CD14-positive monocyte (primary cell): ENCODE measurements around the gene KRTAP1-3. TPM values are rescaled to one million over a fixed set of nuclear protein-coding genes. Genes with fewer than 3 reads are reported as not detected.
"Not testable (repeated sequence)": the region's sequence is repeated elsewhere in the genome, so short reads cannot be mapped to it uniquely, and the experiment has no call there.

Source experiments
- DNase-seq, 3 donors: peaks; one replicate each; pipeline ENCODE4 v3.0.0-alpha.2; 2011 to 2022
- H2AFZ ChIP-seq: 2 replicates; pipeline ENCODE4 v1.6.0; 2012; ENCODE audit warnings: mild to moderate bottlenecking, low read depth, low read length, inconsistent platforms; ENCODE audit not compliant: insufficient read depth, poor library complexity, severe bottlenecking
- H3K27ac ChIP-seq, 2 donors: 1 replicate in 1 of 2; 2 replicates in 1 of 2; pipeline ENCODE4 v1.5.1; 2012 to 2013; ENCODE audit warnings: low read length in 2 of 2, control low read depth in 1 of 2, inconsistent platforms in 1 of 2, low read depth in 1 of 2, mild to moderate bottlenecking in 1 of 2
- H3K27me3 ChIP-seq, 2 donors: one replicate each; pipeline versions ENCODE4 v1.6.0 to v1.6.1; 2011 to 2013; ENCODE audit warnings: low read length in 2 of 2; ENCODE audit not compliant: control insufficient read depth in 2 of 2, insufficient read depth in 2 of 2
- H3K36me3 ChIP-seq, 2 donors: replicated peaks in 1 of 2; 1 replicate in 1 of 2; 2 replicates in 1 of 2; pipeline versions ENCODE4 v1.5.1 to v1.6.1; 2012 to 2013; ENCODE audit warnings: low read length in 2 of 2, control low read depth in 1 of 2, inconsistent platforms in 1 of 2, mild to moderate bottlenecking in 1 of 2; ENCODE audit not compliant: insufficient read depth in 2 of 2, control insufficient read depth in 1 of 2
- H3K4me1 ChIP-seq, 2 donors: 1 replicate in 1 of 2; 2 replicates in 1 of 2; pipeline versions ENCODE4 v1.5.1 to v1.6.1; 2012 to 2013; ENCODE audit warnings: low read length in 2 of 2, control low read depth in 1 of 2, inconsistent platforms in 1 of 2, mild to moderate bottlenecking in 1 of 2, moderate library complexity in 1 of 2; ENCODE audit not compliant: insufficient read depth in 2 of 2, control insufficient read depth in 1 of 2
- H3K4me2 ChIP-seq: replicated peaks from 2 replicates; pipeline ENCODE3; 2012; ENCODE audit warnings: low read length, moderate library complexity, mild to moderate bottlenecking; ENCODE audit not compliant: poor library complexity, severe bottlenecking; ENCODE audit errors: extremely low read depth
- H3K4me3 ChIP-seq, 3 experiments: fragments of 200-600 bp in 1 of 3; sonication (generic) in 1 of 3; replicated peaks in 1 of 3; 1 replicate in 2 of 3; 2 replicates in 1 of 3; pipeline ENCODE4 v1.5.1; 2011 to 2013; ENCODE audit warnings: low read length in 3 of 3, mild to moderate bottlenecking in 3 of 3, control low read depth in 2 of 3, low read depth in 2 of 3, inconsistent platforms in 1 of 3, moderate library complexity in 1 of 3
- H3K79me2 ChIP-seq: 2 replicates; pipeline ENCODE4 v1.6.0; 2012; ENCODE audit warnings: mild to moderate bottlenecking, control low read depth, inconsistent platforms, low read length, moderate library complexity; ENCODE audit not compliant: insufficient read depth
- H3K9ac ChIP-seq: 2 replicates; pipeline ENCODE4 v1.6.0; 2017; ENCODE audit warnings: low read length, mild to moderate bottlenecking; ENCODE audit not compliant: insufficient read depth, poor library complexity, severe bottlenecking
- H3K9me3 ChIP-seq, 2 donors: replicated peaks in 1 of 2; 1 replicate in 1 of 2; 2 replicates in 1 of 2; pipeline versions ENCODE4 v1.5.1 to v1.6.1; 2012 to 2013; ENCODE audit warnings: low read length in 2 of 2, control low read depth in 1 of 2; ENCODE audit not compliant: control insufficient read depth in 1 of 2, insufficient read depth in 1 of 2
- H4K20me1 ChIP-seq: 2 replicates; pipeline ENCODE4 v1.6.0; 2012; ENCODE audit warnings: mild to moderate bottlenecking, low read length, control low read depth, moderate library complexity; ENCODE audit not compliant: insufficient read depth
- H3K27ac Mint-ChIP-seq, 7 donors: one replicate each; pipeline ENCODE4 v1.8.0; 2020; ENCODE audit warnings: mild to moderate bottlenecking in 7 of 7, mixed read lengths in 7 of 7, moderate library complexity in 6 of 7, inconsistent platforms in 2 of 7
- H3K27me3 Mint-ChIP-seq, 3 donors: one replicate each; pipeline ENCODE4 v1.8.0; 2021 to 2022; ENCODE audit warnings: low read depth in 3 of 3, mild to moderate bottlenecking in 3 of 3, mixed read lengths in 3 of 3, moderate library complexity in 3 of 3, inconsistent platforms in 1 of 3
- H3K36me3 Mint-ChIP-seq, 2 donors: one replicate each; pipeline ENCODE4 v1.8.0; 2020; ENCODE audit warnings: mixed read lengths in 2 of 2, inconsistent platforms in 1 of 2, mild to moderate bottlenecking in 1 of 2
- H3K4me1 Mint-ChIP-seq: one replicate; pipeline ENCODE4 v1.8.0; 2020; ENCODE audit warnings: mild to moderate bottlenecking, mixed read lengths
- H3K4me3 Mint-ChIP-seq, 2 donors: one replicate each; pipeline ENCODE4 v1.8.0; 2020; ENCODE audit warnings: mild to moderate bottlenecking in 2 of 2, mixed read lengths in 2 of 2, moderate library complexity in 1 of 2
- H3K9me3 Mint-ChIP-seq, 7 donors: one replicate each; pipeline ENCODE4 v1.8.0; 2020 to 2022; ENCODE audit warnings: mixed read lengths in 7 of 7, mild to moderate bottlenecking in 6 of 7, moderate library complexity in 6 of 7, inconsistent platforms in 2 of 7
- WGBS: methylation state at CpG from one replicate; pipeline ENCODE4 v1.1.5; 2013; ENCODE audit warnings: missing lambda C conversion rate; ENCODE audit not compliant: insufficient coverage; 5-methylcytosine and 5-hydroxymethylcytosine counted together
- intact Hi-C, 2 donors: fragments of 100-400 bp; cut with micrococcal nuclease; formaldehyde crosslinking; loops; one replicate each; pipeline versions ENCODE4 v1.15.0 to v1.15.1; 2023
- polyA plus RNA-seq, 3 donors: library from polyadenylated mRNA; depleted of rRNA in 1 of 3; unstranded in 2 of 3; stranded (reverse) in 1 of 3; fragments of 300-500 nt in 2 of 3; fragments of >200 nt in 1 of 3; fragmentation: Illumina TruSeq in 2 of 3; gene quantifications; 1 replicate in 2 of 3; 2 replicates in 1 of 3; pipeline ENCODE4 v1.2.3, GENCODE V29; 2012 to 2021
- TF ChIP-seq, protein P1 (sequence below): fragments of 200-600 bp; IDR thresholded peaks from one replicate; pipeline ENCODE4 v1.8.0; 2022; ENCODE audit warnings: antibody characterized with exemption, mild to moderate bottlenecking

KRTAP1-3 gene
- polyA plus RNA-seq, 3 donors = not detected

- peaks cover 13 to 30% (median 20%) of the 10 kb centered on the region in 3 donors for H3K27me3 Mint-ChIP-seq
- WGBS = 100% methylated on average over 1 of the region's 1 CpG
- DNase-seq = no peak
Observed at GRCh38 chr17:41061964-41062363, 27.3 kb upstream of the KRTAP1-3 start.

DNA sequence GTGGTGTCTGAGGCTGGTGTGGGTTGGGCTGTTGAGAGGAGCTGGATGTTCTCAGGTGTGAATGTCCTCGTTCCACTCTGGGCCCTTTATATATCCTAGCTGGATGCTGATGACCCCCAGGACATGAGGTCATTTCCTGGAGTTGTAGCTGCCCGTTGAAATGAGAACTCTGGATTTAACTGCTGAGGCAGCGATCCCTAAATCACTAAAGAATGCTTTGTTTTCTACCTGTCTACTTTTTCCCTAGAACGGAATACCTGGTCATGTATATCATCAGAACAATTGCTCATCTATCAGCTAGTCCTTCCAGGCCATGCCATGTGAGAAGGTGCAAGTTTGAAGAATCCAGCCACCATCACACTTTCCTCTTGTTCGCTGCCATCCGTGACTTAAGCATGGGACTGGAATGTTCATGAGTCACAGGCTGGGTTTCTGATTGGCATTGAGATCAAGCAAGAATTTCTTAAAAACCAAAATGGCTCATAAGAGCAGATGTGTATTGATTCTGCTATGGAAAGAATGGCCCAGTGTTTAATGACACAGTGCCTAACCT lies 25.5 kb upstream of the KRTAP1-3 start, which contains the start of gene KRTAP2-3:
Gene KRTAP2-3, minus strand, starts transcription at position 63 of the 553 bp plus-strand sequence. CDS start 64 bp downstream, outside the sequence.
- H3K4me3 ChIP-seq = no peak within 1 kb of the TSS
- 100% methylated on average over 2 of the region's 6 CpGs for WGBS
- intact Hi-C loops = no loop called here
- DNase-seq = no peak
- H3K36me3 ChIP-seq = no peaks in the 10 kb centered on the region
- H3K9ac ChIP-seq = no peak within 1 kb of the TSS
- H3K36me3 Mint-ChIP-seq = peaks cover 0 to 2% of the 10 kb centered on the region in 2 donors
- H3K4me1 ChIP-seq = no peaks in the 10 kb centered on the region
- H3K4me1 Mint-ChIP-seq = no peaks in the 10 kb centered on the region
- peaks cover 19 to 28% of the 10 kb centered on the region in 2 donors for H3K27me3 ChIP-seq
- H3K9me3 Mint-ChIP-seq = peaks cover 0 to 9% (median 2%) of the 10 kb centered on the region in 7 donors
- H3K79me2 ChIP-seq = no peaks in the 10 kb centered on the region
- H3K4me3 Mint-ChIP-seq = peak within 1 kb of the TSS in 1 of 2 donors; percentile 32
- H3K4me2 ChIP-seq = no peak within 1 kb of the TSS
- peaks cover 13 to 33% (median 20%) of the 10 kb centered on the region in 3 donors for H3K27me3 Mint-ChIP-seq
- no peak within 1 kb of the TSS for H3K27ac ChIP-seq
- no peak within 1 kb of the TSS for H2AFZ ChIP-seq
- H3K27ac Mint-ChIP-seq = peak within 1 kb of the TSS in 1 of 7 donors; percentile 64
- H3K9me3 ChIP-seq = no peaks in the 10 kb centered on the region
- H4K20me1 ChIP-seq = no peaks in the 10 kb centered on the region
- TF ChIP-seq, protein P1, sequence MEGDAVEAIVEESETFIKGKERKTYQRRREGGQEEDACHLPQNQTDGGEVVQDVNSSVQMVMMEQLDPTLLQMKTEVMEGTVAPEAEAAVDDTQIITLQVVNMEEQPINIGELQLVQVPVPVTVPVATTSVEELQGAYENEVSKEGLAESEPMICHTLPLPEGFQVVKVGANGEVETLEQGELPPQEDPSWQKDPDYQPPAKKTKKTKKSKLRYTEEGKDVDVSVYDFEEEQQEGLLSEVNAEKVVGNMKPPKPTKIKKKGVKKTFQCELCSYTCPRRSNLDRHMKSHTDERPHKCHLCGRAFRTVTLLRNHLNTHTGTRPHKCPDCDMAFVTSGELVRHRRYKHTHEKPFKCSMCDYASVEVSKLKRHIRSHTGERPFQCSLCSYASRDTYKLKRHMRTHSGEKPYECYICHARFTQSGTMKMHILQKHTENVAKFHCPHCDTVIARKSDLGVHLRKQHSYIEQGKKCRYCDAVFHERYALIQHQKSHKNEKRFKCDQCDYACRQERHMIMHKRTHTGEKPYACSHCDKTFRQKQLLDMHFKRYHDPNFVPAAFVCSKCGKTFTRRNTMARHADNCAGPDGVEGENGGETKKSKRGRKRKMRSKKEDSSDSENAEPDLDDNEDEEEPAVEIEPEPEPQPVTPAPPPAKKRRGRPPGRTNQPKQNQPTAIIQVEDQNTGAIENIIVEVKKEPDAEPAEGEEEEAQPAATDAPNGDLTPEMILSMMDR = no peak

More at GRCh38 chr17:41061964-41062363, 27.3 kb upstream of the KRTAP1-3 start:
- Mint-ChIP-seq H3K9me3 (peaks cover 0 to 9% (median 2%) of the 10 kb centered on the region in 7 donors), H3K36me3 (peaks cover 0 to 2% of the 10 kb centered on the region in 2 donors), H3K4me1 (no peaks in the 10 kb centered on the region), H3K27ac (no peak overlapping the region), H3K4me3 (no peak overlapping the region)
- TF ChIP-seq, protein P1 = no peak
- no peaks in the 10 kb centered on the region for H3K4me1 ChIP-seq
- no peaks in the 10 kb centered on the region for H3K79me2 ChIP-seq
- no peaks in the 10 kb centered on the region for H4K20me1 ChIP-seq
- H3K27me3 ChIP-seq = peaks cover 19 to 28% of the 10 kb centered on the region in 2 donors
- no peak overlapping the region for H3K27ac ChIP-seq
- no peak overlapping the region for H2AFZ ChIP-seq
- H3K9me3 ChIP-seq = no peaks in the 10 kb centered on the region
- no peaks in the 10 kb centered on the region for H3K36me3 ChIP-seq
- intact Hi-C loops = no loop called here
- no peak overlapping the region for H3K9ac ChIP-seq
- no peak overlapping the region for H3K4me3 ChIP-seq
- no peak overlapping the region for H3K4me2 ChIP-seq

GRCh38 chr17:41059276-41060051 lies 24.8 kb upstream of the KRTAP1-3 start:
- H2AFZ ChIP-seq, H3K4me2 ChIP-seq, intact Hi-C loops, H3K9me3 ChIP-seq, H4K20me1 ChIP-seq, H3K36me3 Mint-ChIP-seq, H3K9ac ChIP-seq, H3K9me3 Mint-ChIP-seq, H3K4me1 ChIP-seq, H3K36me3 ChIP-seq, H3K79me2 ChIP-seq, H3K27ac ChIP-seq, H3K4me3 ChIP-seq, DNase-seq, H3K4me1 Mint-ChIP-seq: not testable (repeated sequence)
- WGBS = 76% methylated on average over 5 of the region's 31 CpGs
- peak overlapping the region in 1 of 7 donors; percentile 64 for H3K27ac Mint-ChIP-seq
- H3K27me3 ChIP-seq = peaks cover 19 to 28% of the 10 kb centered on the region in 2 donors
- peak overlapping the region in 1 of 2 donors; percentile 15 for H3K4me3 Mint-ChIP-seq
- H3K27me3 Mint-ChIP-seq = peaks cover 13 to 33% (median 20%) of the 10 kb centered on the region in 3 donors
